DMS153 (cell line): ENCODE data around the gene PPFIA4.

ENCODE experiments used
- DNase-seq: peaks from one replicate; lab custom pipeline; 2025; lab: John Stamatoyannopoulos, UW

Gene PPFIA4

GRCh38 chr1:203041351-203041932, 15.2 kb downstream of the PPFIA4 start:
- no peak for DNase-seq

DNA sequence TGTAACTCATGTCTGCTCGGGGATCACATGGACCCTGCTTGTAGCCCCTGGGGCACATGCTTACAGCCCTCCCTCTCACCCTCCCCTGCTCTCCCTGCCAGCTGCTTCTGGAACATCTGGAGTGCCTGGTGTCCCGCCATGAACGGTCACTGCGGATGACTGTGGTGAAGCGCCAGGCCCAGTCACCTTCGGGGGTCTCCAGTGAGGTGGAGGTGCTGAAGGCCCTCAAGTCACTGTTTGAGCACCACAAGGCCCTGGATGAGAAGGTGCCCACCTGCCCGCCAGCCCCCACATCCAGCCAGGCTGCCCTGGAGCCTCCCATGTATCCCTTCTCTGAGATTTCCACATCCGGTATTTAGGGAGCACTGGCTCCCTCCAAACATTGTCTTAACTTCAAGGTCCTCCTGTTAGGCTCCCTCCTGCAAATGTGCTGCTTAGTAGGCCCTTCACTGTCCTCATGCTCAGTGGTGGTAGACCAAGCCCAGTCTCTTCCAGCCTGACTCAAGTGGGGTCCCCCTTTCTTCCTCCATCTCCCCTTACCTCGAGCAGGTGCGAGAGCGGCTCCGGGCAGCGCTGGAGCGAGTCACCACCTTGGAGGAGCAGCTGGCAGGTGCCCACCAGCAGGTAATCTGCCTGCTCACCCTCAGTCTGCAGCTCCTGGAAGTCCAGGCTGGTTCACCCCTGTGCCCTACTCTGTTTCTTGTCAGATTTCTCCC, 17.7 kb downstream of the PPFIA4 start:
- DNase-seq: no peak

DNA sequence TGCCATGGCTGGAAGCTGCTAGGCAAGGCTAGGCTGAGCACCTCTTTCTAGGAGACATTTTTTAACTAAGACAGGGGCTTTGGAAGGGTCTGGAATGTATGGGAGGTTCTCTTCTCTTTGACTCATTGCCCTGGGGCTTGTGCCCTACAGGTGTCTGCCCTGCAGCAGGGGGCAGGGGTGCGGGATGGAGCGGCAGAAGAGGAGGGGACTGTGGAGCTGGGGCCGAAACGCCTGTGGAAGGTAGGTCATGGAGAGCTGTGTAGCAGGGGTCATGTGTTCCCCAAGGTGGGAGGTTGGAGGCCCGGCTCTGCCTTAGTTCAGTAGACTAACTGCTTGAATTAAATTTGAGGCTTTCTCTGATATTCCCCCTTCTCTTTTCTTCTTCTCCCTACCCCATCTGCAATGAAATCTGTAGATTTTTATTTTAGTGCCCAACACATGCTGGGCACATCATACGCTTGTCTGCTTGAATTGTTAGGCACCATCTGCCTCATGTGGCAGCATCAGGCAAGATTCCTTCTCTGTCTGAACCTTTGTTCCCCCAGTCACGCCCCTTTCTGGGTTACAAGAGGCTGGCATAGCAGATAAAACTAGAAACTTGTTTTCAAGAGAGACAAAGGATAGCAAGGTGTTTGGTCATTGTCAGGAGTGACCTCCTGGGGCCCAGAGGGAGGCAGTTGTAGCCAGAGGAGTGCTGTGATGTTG, 18.4 kb downstream of the PPFIA4 start:
- no peak for DNase-seq

- no peak for DNase-seq
Measured at GRCh38 chr1:203045336-203045735, 19.0 kb downstream of the PPFIA4 start.

DNA sequence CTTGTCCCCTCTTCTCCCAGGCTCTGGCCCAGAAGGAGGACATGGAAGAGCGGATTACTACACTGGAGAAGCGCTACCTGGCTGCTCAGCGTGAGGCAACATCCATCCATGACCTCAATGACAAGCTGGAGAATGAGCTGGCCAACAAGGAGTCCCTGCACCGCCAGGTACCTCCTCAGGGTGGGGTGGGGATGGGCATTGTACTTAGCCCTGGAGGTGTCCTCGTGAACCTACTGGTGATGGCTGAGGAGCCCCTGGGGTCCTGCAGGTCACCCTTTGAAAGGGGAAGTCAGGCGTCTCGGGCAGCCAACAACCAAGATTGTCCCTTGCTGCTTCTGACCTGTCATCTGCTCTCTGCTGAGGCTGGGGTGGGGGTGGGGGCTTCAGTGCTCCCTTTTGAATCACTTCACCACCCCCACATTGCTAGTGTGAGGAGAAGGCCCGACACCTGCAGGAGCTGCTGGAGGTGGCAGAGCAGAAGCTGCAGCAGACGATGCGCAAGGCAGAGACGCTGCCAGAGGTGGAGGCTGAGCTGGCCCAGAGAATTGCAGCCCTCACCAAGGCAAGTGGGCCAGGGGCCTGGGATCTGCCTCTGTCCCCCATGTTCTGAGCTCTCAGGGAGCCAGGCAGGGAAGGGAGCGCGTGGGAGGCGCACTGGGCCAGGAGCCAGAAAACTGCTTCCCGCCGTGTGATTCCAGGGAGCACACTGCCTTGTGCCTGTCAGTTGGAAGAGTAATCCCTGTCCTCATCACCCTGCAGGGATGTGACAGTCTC, 19.7 kb downstream of the PPFIA4 start:
- DNase-seq: no peak

GRCh38 chr1:203046984-203047630, 20.8 kb downstream of the PPFIA4 start:
- DNase-seq: no peak

DNA sequence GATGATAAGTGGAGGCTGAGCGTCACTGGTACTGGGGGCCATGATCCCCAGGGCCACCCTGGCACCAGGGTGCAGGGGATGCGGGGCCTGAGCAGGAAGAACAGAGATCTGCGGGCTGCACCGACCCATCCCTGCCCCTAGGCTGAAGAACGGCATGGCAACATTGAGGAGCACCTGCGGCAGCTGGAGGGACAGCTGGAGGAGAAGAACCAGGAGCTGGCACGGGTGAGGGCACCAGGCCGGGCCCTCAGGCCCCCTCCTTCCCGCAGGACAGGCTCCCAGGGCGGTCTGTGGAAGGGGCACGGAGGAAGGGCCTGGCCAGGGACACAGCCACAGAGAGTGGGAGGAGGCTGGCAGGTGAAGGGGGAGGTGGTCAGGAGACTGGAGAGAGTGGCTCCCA, 21.8 kb downstream of the PPFIA4 start:
- DNase-seq: no peak

DNA sequence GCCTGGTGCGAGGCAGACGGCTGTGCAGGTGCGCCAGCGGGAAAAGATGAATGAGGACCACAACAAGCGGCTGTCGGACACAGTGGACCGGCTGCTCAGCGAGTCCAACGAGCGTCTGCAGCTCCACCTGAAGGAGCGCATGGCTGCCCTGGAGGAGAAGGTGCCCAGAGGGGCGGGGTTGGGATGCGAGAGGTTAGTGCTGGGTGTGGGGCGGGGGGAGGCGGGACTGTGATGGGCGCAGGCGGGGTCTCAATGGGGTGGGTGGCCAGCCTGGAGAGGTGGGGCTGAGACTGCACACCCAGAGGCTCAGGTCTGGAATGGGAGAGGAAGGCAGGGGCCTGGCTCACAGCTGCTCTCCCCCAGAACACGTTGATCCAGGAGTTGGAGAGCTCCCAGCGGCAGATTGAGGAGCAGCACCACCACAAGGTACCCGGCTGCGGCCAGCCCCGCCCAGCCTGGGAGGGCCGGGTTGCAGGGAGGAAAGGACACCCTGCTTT, 22.3 kb downstream of the PPFIA4 start:
- DNase-seq: no peak

- DNase-seq: no peak
Measured at GRCh38 chr1:203049077-203049476, 22.8 kb downstream of the PPFIA4 start.

GRCh38 chr1:203049576-203050180, 23.4 kb downstream of the PPFIA4 start:
- DNase-seq: no peak

- DNase-seq: no peak
Measured at GRCh38 chr1:203050826-203051225, 24.5 kb downstream of the PPFIA4 start.

DNA sequence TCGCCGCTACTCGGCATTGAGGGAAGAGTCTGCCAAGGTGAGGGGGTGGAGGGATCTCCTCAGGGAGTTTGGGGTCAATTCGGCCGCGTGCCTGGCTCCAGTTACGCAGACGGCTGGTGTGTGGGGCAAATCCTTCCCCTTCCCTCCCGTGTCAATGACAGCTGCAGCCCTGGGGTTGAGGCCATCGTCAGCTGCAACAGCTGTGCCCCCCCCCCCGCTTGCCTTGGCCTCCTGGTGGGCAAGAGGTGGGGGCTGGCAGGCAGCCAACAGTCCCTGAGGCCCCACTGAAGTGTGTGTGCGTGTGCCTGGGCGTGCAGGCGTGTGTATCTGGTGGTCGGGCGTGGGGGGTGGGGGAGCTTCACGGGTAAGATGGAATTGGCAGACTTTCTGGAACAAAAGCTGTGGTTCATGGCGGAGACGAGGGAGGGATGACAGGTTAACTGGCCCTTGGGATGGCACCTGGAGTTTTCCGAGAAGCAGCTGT, 25.6 kb downstream of the PPFIA4 start:
- DNase-seq: peak; percentile 30

DNA sequence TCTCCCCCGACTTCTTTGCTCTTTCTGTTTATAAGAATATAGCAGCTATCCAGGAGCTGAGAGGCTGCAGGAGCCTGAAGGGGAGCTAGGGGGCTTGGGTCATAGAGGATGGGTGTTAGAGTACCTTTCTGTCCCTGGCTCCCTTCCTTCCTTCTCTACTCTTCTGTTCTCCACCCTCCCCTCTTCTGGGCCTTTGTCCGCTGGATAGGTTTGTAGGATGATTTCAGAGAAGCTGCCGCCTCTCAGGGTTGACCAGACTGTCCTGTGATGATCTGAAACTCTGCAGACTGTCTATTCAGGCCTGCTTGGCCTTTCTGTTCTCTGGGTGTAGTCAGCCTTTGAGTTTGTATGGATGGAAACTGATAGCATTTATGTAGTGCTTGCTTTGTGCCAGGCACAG, 26.3 kb downstream of the PPFIA4 start:
- DNase-seq: no peak

DNA sequence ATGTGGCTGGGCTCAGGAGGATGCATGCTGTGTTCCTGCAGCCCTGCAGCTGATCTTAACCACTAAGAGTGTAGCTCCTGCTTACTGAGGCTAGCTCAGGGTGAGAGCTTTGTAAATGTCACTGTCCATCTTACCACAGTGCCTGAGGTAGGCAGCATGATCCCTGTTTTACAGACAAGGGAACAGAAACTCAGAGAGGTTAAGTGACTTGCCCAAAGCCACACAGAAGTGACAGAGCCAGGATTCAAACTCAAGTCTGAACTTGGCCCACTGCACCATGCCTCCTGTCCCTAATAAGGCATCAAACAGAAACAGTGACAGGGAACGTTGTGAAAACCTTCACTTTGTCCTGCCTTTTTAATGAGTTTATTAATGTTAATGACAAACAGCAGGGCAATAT, 27.9 kb downstream of the PPFIA4 start:
- DNase-seq: no peak

- no peak for DNase-seq
Measured at GRCh38 chr1:203054642-203055041, 28.4 kb downstream of the PPFIA4 start.

DNA sequence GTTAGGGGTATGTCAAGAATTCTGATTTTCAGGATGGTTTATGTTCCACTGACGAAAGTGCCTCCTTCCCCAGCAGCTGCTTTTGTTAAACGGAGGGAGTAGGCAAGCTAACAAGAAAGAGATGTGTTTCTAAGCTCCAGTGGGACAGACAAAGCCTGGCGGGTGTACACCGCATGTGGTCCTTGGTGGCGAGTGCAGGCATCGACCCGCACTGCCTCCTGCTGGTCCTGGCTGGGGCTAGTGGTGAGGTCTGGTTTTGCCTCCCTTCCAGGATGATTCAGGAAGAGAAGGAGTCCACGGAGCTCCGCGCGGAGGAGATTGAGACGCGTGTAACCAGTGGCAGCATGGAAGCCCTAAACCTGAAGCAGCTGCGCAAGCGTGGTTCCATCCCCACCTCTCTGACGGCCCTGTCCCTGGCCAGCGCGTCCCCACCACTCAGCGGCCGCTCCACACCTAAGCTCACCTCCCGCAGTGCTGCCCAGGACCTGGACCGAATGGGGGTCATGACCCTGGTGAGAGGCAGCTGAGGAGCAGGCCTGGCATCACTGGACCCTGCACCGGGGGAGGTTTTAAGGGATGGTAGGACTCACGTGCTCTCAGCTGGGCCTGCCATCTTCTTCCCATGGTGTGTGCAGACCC, 29.0 kb downstream of the PPFIA4 start:
- no peak for DNase-seq

GRCh38 chr1:203056012-203056411, 29.7 kb downstream of the PPFIA4 start:
- DNase-seq: no peak

GRCh38 chr1:203056516-203056915, 30.2 kb downstream of the PPFIA4 start:
- no peak for DNase-seq

DNA sequence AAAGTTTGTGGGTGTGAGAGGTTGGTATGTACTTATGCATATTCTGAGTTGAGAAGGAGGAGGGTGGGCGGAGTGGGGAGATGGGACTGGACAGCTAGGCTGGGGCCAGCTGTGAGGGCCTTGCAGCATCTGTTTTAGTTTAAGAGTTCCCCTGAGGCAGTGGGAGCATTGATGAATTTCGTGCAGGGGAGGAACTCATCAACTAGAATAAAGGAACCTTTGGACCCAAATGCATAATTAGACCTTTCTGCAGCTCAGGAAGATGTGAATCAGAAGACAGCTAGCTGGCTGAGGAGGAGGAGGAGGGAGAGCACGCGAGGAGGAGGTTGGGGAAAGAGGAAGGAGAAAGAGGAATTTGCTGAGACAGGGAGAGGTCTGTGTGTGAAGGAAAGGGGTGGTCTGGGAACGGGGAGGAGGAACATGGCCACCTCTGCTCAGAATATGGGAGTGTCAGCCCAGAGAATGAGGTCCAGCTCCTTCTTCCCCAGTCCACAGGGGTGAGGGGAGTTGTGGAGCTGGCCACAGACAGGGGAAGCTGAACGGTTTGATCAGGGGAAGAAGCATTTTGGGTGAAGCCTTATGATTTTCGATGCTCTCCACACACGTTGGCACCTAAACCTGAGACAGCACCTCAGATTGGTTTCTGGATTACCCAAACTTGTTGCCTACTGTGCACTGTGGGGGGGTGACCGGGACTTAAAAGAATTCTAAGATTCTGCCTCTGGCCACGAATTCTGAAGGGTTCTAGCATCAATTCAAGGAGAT, 31.8 kb downstream of the PPFIA4 start:
- no peak for DNase-seq

- no peak for DNase-seq
Measured at GRCh38 chr1:203058676-203058935, 32.3 kb downstream of the PPFIA4 start.
